Measurements from ENCODE around the gene FBXO22.
"Not testable (repeated sequence)": the region's sequence is repeated elsewhere in the genome, so short reads cannot be mapped to it uniquely, and the experiment has no call there.

Gene FBXO22

GRCh38 chr15:75966073-75966472 lies 62.4 kb downstream of the FBXO22 start:
- H3K4me3 ChIP-seq (ENCODE audit: low read length), result no peak overlapping the region
- no peaks in the 10 kb centered on the region for H3K36me3 ChIP-seq (ENCODE audit: control insufficient read depth, insufficient read depth, low read length)
- H3K4me1 ChIP-seq (ENCODE audit: control insufficient read depth, insufficient read depth, low read length), result no peaks in the 10 kb centered on the region
- H3K27ac ChIP-seq (ENCODE audit: low read length), result no peak overlapping the region
- no peaks in the 10 kb centered on the region for H3K9me3 ChIP-seq (ENCODE audit: control insufficient read depth, insufficient read depth, low read length)
- no CpG with 5 or more reads among the region's 2 CpGs for WGBS (ENCODE audit: insufficient coverage, insufficient read length)
- H3K27me3 ChIP-seq (ENCODE audit: control insufficient read depth, insufficient read depth, low read length), result no peaks in the 10 kb centered on the region
- DNase-seq (ENCODE audit: low read depth, low spot score), result no peak

GRCh38 chr15:75976766-75977165 lies 73.1 kb downstream of the FBXO22 start:
- DNase-seq (ENCODE audit: low read depth, low spot score); H3K27ac ChIP-seq (ENCODE audit: low read length); H3K4me1 ChIP-seq (ENCODE audit: control insufficient read depth, insufficient read depth, low read length); H3K27me3 ChIP-seq (ENCODE audit: control insufficient read depth, insufficient read depth, low read length); H3K9me3 ChIP-seq (ENCODE audit: control insufficient read depth, insufficient read depth, low read length); H3K36me3 ChIP-seq (ENCODE audit: control insufficient read depth, insufficient read depth, low read length); H3K4me3 ChIP-seq (ENCODE audit: low read length): not testable (repeated sequence)
- WGBS (ENCODE audit: insufficient coverage, insufficient read length), result no CpG with 5 or more reads among the region's 3 CpGs

GRCh38 chr15:75981149-75981815 lies 77.6 kb downstream of the FBXO22 start:
- Histone ChIP-seq H3K27ac (ENCODE audit: low read length) (no peak overlapping the region), H3K4me1 (ENCODE audit: control insufficient read depth, insufficient read depth, low read length) (no peaks in the 10 kb centered on the region), H3K4me3 (ENCODE audit: low read length) (no peak overlapping the region), H3K36me3 (ENCODE audit: control insufficient read depth, insufficient read depth, low read length) (no peaks in the 10 kb centered on the region), H3K27me3 (ENCODE audit: control insufficient read depth, insufficient read depth, low read length) (no peaks in the 10 kb centered on the region), H3K9me3 (ENCODE audit: control insufficient read depth, insufficient read depth, low read length) (no peaks in the 10 kb centered on the region)
- WGBS (ENCODE audit: insufficient coverage, insufficient read length), result no CpG with 5 or more reads among the region's 2 CpGs
- DNase-seq (ENCODE audit: low read depth, low spot score), result no peak

GRCh38 chr15:75982468-75982867 lies 78.8 kb downstream of the FBXO22 start:
- DNase-seq (ENCODE audit: low read depth, low spot score), result no peak
- H3K4me3 ChIP-seq (ENCODE audit: low read length), result no peak overlapping the region
- no peaks in the 10 kb centered on the region for H3K9me3 ChIP-seq (ENCODE audit: control insufficient read depth, insufficient read depth, low read length)

GRCh38 chr15:75984706-75985105 lies 81.0 kb downstream of the FBXO22 start:
- not testable (repeated sequence) for H3K27me3 ChIP-seq (ENCODE audit: control insufficient read depth, insufficient read depth, low read length); H3K36me3 ChIP-seq (ENCODE audit: control insufficient read depth, insufficient read depth, low read length); H3K4me1 ChIP-seq (ENCODE audit: control insufficient read depth, insufficient read depth, low read length); H3K9me3 ChIP-seq (ENCODE audit: control insufficient read depth, insufficient read depth, low read length); DNase-seq (ENCODE audit: low read depth, low spot score); H3K27ac ChIP-seq (ENCODE audit: low read length); H3K4me3 ChIP-seq (ENCODE audit: low read length)
- WGBS (ENCODE audit: insufficient coverage, insufficient read length), result no CpG with 5 or more reads among the region's 3 CpGs

More at GRCh38 chr15:75982468-75982867, 78.8 kb downstream of the FBXO22 start:
- WGBS (ENCODE audit: insufficient coverage, insufficient read length), result no CpG with 5 or more reads among the region's 2 CpGs
- H3K36me3 ChIP-seq (ENCODE audit: control insufficient read depth, insufficient read depth, low read length), result no peaks in the 10 kb centered on the region
- no peak overlapping the region for H3K27ac ChIP-seq (ENCODE audit: low read length)
- H3K4me1 ChIP-seq (ENCODE audit: control insufficient read depth, insufficient read depth, low read length), result no peaks in the 10 kb centered on the region
- H3K27me3 ChIP-seq (ENCODE audit: control insufficient read depth, insufficient read depth, low read length), result no peaks in the 10 kb centered on the region

GRCh38 chr15:75985971-75986370 lies 82.3 kb downstream of the FBXO22 start:
- WGBS (ENCODE audit: insufficient coverage, insufficient read length), result no CpG with 5 or more reads among the region's 1 CpG
- H3K9me3 ChIP-seq (ENCODE audit: control insufficient read depth, insufficient read depth, low read length), result no peaks in the 10 kb centered on the region

GRCh38 chr15:75989045-75989444 lies 85.4 kb downstream of the FBXO22 start:
- no CpG with 5 or more reads among the region's 2 CpGs for WGBS (ENCODE audit: insufficient coverage, insufficient read length)
- Histone ChIP-seq H3K27ac (ENCODE audit: low read length) (no peak overlapping the region), H3K9me3 (ENCODE audit: control insufficient read depth, insufficient read depth, low read length) (no peaks in the 10 kb centered on the region), H3K4me1 (ENCODE audit: control insufficient read depth, insufficient read depth, low read length) (no peaks in the 10 kb centered on the region), H3K36me3 (ENCODE audit: control insufficient read depth, insufficient read depth, low read length) (no peaks in the 10 kb centered on the region), H3K27me3 (ENCODE audit: control insufficient read depth, insufficient read depth, low read length) (no peaks in the 10 kb centered on the region), H3K4me3 (ENCODE audit: low read length) (no peak overlapping the region)
- no peak for DNase-seq (ENCODE audit: low read depth, low spot score)

More at GRCh38 chr15:75985971-75986370, 82.3 kb downstream of the FBXO22 start:
- no peak for DNase-seq (ENCODE audit: low read depth, low spot score)
- Histone ChIP-seq H3K4me3 (ENCODE audit: low read length) (no peak overlapping the region), H3K27ac (ENCODE audit: low read length) (no peak overlapping the region), H3K36me3 (ENCODE audit: control insufficient read depth, insufficient read depth, low read length) (no peaks in the 10 kb centered on the region), H3K27me3 (ENCODE audit: control insufficient read depth, insufficient read depth, low read length) (no peaks in the 10 kb centered on the region), H3K4me1 (ENCODE audit: control insufficient read depth, insufficient read depth, low read length) (no peaks in the 10 kb centered on the region)

GRCh38 chr15:75989875-75990274 lies 86.2 kb downstream of the FBXO22 start:
- Histone ChIP-seq H3K36me3 (ENCODE audit: control insufficient read depth, insufficient read depth, low read length) (no peaks in the 10 kb centered on the region), H3K27me3 (ENCODE audit: control insufficient read depth, insufficient read depth, low read length) (no peaks in the 10 kb centered on the region), H3K27ac (ENCODE audit: low read length) (no peak overlapping the region), H3K9me3 (ENCODE audit: control insufficient read depth, insufficient read depth, low read length) (no peaks in the 10 kb centered on the region), H3K4me3 (ENCODE audit: low read length) (no peak overlapping the region), H3K4me1 (ENCODE audit: control insufficient read depth, insufficient read depth, low read length) (no peaks in the 10 kb centered on the region)
- WGBS (ENCODE audit: insufficient coverage, insufficient read length), result no CpG with 5 or more reads among the region's 7 CpGs
- no peak for DNase-seq (ENCODE audit: low read depth, low spot score)

All from iPS DF 6.9 (cell line).